ENCODE results near the gene FADS6.

DNA sequence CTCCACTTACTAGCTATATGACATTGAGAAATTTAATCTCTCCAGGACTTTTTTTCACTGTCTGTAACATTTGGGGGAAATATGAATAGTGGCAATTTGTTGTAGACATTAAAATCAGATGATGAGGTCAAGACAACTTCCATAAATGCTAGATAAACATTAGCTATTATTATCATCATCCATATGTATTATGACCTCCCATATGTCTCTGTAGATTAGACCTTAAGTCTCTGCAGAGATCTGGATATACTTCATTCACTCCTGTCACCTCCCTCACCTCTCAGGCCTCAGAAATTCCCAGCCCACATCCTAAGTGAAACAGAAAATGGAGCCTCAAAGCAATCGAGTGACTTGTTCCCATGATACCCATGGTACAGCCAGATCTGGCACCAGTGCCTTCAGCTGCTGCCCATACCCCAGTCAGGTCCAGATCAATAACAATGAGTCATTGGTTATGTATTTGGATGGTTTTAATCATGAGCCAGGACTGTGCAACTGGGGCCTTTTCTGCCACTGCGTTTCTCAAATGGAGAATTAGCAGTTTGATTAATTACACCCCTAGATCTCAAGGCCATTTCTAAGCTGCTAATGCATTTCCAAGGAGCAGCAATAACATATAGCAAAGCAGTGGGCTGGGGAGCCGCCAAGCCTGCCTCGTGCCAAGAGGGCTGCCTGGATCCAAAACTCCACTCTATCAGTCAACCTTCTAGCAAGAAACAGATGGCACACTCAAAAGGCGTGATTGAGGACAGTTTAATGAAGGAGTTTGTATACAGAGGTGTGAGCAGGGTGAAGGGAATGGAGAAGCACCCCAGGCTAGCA, 18.1 kb downstream of the FADS6 start:
- TF ChIP-seq, protein P1, sequence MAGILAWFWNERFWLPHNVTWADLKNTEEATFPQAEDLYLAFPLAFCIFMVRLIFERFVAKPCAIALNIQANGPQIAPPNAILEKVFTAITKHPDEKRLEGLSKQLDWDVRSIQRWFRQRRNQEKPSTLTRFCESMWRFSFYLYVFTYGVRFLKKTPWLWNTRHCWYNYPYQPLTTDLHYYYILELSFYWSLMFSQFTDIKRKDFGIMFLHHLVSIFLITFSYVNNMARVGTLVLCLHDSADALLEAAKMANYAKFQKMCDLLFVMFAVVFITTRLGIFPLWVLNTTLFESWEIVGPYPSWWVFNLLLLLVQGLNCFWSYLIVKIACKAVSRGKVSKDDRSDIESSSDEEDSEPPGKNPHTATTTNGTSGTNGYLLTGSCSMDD (CRISPR knock-in tag; IDR thresholded peaks at IDR 0.05), result no peak
- TF ChIP-seq SETDB1 (CRISPR knock-in tag; IDR thresholded peaks at IDR 0.05; ENCODE audit: borderline replicate concordance), result no peak
- TF ChIP-seq, protein P2, sequence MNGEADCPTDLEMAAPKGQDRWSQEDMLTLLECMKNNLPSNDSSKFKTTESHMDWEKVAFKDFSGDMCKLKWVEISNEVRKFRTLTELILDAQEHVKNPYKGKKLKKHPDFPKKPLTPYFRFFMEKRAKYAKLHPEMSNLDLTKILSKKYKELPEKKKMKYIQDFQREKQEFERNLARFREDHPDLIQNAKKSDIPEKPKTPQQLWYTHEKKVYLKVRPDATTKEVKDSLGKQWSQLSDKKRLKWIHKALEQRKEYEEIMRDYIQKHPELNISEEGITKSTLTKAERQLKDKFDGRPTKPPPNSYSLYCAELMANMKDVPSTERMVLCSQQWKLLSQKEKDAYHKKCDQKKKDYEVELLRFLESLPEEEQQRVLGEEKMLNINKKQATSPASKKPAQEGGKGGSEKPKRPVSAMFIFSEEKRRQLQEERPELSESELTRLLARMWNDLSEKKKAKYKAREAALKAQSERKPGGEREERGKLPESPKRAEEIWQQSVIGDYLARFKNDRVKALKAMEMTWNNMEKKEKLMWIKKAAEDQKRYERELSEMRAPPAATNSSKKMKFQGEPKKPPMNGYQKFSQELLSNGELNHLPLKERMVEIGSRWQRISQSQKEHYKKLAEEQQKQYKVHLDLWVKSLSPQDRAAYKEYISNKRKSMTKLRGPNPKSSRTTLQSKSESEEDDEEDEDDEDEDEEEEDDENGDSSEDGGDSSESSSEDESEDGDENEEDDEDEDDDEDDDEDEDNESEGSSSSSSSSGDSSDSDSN (CRISPR knock-in tag; IDR thresholded peaks at IDR 0.05), result no peak
- TF ChIP-seq SRF (IDR thresholded peaks at IDR 0.05; ENCODE audit: low read depth, low read length), result no peak
- TF ChIP-seq, protein P3, sequence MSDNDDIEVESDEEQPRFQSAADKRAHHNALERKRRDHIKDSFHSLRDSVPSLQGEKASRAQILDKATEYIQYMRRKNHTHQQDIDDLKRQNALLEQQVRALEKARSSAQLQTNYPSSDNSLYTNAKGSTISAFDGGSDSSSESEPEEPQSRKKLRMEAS (IDR thresholded peaks at IDR 0.05), result no peak
- no peak for TF ChIP-seq POLR2A (IDR thresholded peaks at IDR 0.05; ENCODE audit: insufficient read depth in 1 of 2, low read depth in 2 of 2, low read length in 2 of 2)
- no peak for TF ChIP-seq CCAR2 (optimal IDR thresholded peaks at IDR 0.05; ENCODE audit: low read depth, low read length)
- TF ChIP-seq, protein P4, sequence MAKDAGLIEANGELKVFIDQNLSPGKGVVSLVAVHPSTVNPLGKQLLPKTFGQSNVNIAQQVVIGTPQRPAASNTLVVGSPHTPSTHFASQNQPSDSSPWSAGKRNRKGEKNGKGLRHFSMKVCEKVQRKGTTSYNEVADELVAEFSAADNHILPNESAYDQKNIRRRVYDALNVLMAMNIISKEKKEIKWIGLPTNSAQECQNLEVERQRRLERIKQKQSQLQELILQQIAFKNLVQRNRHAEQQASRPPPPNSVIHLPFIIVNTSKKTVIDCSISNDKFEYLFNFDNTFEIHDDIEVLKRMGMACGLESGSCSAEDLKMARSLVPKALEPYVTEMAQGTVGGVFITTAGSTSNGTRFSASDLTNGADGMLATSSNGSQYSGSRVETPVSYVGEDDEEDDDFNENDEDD (CRISPR knock-in tag; IDR thresholded peaks at IDR 0.05; ENCODE audit: borderline replicate concordance), result no peak
- TF ChIP-seq KDM5A (IDR thresholded peaks at IDR 0.05; ENCODE audit: borderline replicate concordance, low read length), result no peak
- TF ChIP-seq, protein P5, sequence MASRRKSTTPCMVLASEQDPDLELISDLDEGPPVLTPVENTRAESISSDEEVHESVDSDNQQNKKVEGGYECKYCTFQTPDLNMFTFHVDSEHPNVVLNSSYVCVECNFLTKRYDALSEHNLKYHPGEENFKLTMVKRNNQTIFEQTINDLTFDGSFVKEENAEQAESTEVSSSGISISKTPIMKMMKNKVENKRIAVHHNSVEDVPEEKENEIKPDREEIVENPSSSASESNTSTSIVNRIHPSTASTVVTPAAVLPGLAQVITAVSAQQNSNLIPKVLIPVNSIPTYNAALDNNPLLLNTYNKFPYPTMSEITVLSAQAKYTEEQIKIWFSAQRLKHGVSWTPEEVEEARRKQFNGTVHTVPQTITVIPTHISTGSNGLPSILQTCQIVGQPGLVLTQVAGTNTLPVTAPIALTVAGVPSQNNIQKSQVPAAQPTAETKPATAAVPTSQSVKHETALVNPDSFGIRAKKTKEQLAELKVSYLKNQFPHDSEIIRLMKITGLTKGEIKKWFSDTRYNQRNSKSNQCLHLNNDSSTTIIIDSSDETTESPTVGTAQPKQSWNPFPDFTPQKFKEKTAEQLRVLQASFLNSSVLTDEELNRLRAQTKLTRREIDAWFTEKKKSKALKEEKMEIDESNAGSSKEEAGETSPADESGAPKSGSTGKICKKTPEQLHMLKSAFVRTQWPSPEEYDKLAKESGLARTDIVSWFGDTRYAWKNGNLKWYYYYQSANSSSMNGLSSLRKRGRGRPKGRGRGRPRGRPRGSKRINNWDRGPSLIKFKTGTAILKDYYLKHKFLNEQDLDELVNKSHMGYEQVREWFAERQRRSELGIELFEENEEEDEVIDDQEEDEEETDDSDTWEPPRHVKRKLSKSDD (CRISPR knock-in tag; IDR thresholded peaks at IDR 0.05; ENCODE audit: low read depth), result no peak
- TF ChIP-seq ZNF24 (IDR thresholded peaks at IDR 0.05), result no peak
